COLO668 (cell line): Measurements from ENCODE around the gene RDH5.
A peak's percentile ranks its signal among the peaks of the same experiment; 100 is the strongest.

ENCODE experiments used
- DNase-seq: peaks from one replicate; lab custom pipeline; 2025; ENCODE audit not compliant: unreplicated experiment; lab: John Stamatoyannopoulos, UW

RDH5 gene, protein sequence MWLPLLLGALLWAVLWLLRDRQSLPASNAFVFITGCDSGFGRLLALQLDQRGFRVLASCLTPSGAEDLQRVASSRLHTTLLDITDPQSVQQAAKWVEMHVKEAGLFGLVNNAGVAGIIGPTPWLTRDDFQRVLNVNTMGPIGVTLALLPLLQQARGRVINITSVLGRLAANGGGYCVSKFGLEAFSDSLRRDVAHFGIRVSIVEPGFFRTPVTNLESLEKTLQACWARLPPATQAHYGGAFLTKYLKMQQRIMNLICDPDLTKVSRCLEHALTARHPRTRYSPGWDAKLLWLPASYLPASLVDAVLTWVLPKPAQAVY

DNA sequence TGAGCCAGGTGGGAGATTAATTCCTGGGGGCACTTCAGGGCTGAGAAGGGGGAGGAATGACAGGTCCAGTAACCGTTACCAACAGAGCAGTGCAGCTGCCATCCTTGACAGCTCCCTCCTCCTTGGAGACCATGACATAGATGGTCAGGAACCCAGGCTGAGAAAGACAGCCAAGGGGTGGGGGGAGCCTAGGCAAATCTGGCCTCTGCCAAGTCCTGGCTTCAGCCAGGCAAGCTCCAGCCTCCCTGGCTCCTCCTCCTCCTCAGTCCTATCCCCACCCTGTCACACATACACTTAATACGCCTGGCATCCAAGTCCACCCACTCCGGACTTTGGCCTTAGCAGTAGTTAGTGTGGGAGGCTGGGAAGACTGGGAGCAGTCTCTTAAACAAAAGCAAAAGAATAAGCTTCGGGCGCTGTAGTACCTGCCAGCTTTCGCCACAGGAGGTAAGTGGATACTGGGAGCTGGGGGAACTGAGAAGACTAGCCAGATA, at the start of gene RDH5:
TSS of gene RDH5 (plus strand) at position 323 of the 494 bp plus-strand sequence. CDS start 792 bp downstream, outside the sequence.
- no peak for DNase-seq

DNA sequence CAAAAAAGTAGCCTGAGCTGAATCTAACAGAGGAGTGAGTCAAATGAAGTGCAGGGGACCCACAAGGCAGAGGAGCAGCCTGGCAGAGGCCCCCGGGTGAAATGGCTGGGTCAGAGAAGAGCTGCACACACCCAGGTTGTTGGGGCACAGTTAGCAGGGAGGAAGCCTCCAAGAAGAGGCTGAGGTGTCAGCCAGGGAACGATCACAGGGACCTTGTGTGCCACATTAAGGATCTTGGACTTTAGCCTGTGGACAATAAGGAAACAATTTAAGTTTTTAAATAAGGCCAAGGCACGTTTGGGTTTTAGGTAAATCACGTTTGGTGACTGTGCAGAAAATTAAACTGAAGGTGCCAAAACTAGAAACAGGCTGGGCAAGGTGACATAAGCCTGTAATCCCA, 48.4 kb upstream of the RDH5 start:
- no peak for DNase-seq

DNA sequence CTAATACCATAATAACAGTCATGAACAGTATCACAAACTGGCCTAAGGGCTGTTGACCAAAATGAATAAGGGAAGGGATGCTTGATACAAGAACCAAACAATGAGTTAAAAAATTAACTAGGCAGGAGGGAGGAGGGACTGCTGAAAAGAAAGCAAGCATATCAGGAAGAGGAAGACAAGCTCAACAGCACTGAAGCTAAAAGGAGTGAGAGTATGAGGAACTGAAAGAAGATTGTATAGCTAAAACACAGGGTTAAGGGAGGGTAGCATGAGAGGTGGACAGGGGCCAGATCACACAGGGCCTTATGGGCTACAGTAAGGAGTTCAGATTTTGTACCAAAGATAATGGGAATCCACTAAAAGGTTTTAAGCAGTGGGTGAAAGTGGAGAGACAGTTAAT, 46.6 kb upstream of the RDH5 start:
- DNase-seq, result no peak

DNA sequence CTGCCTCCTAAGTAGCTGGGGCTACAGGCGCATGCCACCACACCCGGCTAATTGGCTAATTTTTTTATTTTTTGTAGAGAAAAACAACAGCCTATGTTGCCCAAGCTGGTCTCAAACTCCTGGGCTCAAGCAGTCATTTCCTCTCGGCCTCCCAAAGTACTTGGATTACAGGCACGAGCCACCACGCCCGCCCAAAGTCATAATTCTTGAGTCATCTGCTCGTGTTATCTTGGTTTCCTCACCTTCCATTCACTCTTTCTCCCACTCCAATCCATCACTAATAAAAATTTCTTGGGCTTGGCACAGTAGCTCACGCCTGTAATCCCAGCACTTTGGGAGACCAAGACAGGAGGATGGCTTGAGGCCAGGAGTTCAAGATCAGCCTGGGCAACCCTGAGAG, 44.5 kb upstream of the RDH5 start:
- no peak for DNase-seq

DNA sequence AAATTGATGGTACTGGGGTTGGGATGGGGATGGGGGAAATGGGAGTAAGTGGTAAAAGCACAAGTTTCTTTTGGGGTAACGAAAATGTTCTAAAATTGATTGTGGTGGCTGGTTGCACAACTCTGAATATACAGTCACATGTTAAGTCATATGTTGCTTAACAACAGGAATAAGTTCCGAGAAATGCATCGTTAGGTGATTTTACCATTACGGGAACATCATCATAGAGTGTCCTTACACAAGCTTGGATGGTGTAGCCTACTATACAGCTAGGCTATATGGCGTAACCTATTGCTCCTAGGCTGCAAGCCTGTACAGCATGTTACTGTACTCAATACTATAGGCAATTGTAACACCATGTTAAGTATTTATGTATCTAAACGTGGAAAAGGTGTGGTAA, 43.5 kb upstream of the RDH5 start:
- no peak for DNase-seq

DNA sequence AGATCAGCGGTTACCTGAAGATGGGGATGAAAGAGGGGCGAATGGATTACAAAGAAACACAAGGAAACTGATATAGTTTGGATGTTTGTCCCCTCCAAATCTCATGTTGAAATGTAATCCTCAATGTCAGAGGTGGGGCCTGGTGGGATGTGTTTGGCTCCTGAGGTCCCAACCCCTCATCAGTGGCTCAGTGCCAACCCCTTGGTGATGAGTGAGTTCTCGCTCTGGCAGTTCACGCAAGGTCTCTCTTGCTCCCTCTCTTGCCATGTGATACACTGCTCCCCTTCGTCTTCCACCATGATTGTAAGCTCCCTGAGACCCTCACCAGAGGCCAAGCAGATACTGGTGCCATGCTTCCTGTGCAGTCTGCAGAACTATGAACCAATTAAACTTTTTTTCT, 40.5 kb upstream of the RDH5 start:
- no peak for DNase-seq

DNA sequence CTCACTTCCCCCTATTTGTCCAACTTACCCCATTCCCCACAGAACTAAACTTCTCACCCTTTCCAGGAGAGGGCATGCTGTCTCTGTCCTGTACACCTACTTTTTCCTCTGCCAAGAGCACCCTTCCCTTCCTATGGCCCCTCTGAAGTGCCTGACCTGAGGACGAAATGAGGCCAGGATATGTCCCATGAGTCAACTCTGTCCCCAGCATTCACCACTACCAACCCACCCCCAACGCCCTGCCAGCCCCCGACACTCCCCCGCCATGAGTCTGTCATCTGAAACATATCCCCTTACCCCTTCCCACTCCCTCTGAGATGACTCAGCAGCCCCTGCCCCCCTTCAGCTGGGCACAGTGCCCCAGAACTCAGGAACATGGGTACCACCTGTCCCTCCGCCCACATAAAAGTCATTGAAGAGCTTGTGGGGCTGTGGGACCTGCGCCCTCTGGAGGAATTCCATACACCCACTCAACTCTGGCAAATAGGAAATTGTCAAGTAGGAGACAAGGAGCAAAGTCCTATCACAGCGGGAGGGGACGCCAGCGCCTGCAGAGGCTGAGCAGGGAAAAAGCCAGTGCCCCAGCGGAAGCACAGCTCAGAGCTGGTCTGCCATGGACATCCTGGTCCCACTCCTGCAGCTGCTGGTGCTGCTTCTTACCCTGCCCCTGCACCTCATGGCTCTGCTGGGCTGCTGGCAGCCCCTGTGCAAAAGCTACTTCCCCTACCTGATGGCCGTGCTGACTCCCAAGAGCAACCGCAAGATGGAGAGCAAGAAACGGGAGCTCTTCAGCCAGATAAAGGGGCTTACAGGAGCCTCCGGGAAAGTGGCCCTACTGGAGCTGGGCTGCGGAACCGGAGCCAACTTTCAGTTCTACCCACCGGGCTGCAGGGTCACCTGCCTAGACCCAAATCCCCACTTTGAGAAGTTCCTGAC, 38.8 kb upstream of the RDH5 start:
- DNase-seq, result peak; percentile 24

DNA sequence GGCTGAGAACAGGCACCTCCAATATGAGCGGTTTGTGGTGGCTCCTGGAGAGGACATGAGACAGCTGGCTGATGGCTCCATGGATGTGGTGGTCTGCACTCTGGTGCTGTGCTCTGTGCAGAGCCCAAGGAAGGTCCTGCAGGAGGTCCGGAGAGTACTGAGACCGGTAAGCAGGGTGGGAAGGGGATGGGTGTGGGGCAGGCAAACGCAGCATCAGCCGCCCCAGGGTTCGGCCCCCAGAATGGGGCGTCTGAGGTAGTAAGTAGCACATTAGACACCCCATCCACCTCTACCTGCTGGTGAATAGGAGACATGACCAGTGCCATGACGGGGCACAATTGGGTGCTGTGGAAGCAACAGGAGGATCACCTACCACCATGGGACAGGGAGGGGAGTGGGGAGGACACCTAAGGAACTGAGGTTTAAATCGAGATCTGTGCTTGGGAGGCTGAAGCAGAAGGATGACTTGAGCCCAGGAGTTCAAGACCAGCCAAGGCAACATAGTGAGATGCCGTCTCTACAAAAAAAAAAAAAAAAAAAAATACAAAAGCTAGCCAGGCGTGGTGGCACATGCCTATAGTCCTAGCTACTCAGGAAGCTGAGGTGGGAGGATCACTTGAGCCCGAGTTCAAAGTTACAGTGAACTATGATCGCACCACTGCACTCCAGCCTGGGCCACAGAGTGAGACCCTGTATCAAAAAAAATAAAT, 38.0 kb upstream of the RDH5 start:
- no peak for DNase-seq

DNA sequence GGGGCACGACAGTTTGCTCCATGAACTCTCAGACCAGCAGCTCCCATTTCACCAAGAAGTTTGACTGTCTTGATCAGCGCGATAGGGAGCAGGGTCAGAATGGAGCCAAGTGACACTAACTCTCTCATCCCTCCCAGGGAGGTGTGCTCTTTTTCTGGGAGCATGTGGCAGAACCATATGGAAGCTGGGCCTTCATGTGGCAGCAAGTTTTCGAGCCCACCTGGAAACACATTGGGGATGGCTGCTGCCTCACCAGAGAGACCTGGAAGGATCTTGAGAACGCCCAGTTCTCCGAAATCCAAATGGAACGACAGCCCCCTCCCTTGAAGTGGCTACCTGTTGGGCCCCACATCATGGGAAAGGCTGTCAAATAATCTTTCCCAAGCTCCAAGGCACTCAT, 36.5 kb upstream of the RDH5 start:
- DNase-seq, result no peak

DNA sequence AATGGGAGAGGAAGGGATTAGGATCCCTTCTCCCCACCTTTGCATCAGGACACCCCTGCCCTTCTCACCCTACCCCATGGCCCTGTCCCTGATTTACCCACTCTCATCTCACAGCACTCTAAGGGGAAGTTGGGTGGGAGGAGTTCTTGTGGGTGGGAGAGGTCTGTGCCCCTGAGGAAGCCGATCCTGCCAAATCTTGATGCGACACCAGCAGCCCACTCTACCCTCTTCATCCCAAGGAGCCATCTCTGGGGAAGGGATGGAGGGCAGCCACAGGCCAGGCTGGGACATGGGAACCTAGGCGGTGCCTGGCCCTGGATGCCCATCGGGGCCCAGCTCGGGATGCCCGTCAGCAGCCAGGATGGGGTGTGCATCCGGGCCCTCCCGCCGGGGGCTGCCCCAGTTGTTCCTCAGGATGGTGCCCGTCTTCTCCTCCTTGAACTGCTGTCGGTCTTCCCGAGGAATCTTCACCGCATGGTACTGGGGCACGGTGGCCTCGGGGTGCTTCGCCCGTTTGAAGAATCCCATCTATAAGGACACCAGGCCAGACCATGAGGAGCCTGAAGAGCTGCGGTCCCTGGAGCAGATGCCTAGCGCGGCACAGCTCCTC, 35.3 kb upstream of the RDH5 start:
- no peak for DNase-seq

DNA sequence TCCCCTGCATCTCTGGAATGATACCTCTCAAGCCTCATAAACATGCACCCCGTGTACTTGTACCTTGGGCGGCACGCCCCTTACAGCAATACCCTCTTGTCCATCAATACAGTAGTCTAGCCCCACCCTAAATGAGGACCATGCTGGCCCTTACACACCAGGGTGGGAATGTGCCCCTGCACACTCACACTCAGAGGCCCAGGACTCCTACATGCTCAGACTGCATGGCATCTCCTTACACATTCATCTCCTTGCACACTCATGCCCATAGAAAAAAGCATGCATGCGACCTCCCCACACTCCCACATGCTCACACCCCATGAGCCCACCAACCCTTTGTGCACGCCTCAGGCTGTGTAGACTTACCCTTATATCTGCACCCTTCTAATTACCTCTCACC, 34.5 kb upstream of the RDH5 start:
- DNase-seq, result no peak

DNA sequence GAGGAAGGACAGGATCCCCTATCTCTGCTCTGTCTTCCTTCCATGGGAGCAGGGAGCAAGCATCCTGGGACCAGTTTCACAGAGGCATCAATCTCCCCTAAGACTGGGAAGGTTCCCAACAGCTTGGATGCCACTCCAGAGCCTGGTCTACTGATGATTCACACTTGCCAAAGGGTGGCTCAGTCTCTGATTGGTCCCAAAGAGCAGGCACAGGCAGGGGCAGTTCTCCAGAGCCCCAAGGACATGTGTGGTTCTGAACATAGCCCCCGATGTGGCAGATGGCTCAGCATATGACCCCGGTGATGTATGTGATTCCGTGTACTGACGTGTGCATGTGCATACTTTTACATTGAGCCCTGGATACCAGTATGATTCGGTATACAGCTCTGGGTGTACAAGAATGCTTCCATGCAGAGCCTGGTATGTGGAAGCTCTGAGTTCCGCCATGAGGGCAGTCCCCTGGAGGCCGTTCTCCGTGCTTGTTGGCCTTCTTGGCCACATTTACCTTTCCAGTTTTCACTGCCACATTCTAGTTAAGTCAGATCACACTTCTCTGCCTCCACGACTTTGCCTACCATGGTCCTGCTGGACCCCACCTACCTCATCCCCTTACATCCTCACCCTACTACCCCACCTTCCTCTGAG, 33.7 kb upstream of the RDH5 start:
- no peak for DNase-seq

DNA sequence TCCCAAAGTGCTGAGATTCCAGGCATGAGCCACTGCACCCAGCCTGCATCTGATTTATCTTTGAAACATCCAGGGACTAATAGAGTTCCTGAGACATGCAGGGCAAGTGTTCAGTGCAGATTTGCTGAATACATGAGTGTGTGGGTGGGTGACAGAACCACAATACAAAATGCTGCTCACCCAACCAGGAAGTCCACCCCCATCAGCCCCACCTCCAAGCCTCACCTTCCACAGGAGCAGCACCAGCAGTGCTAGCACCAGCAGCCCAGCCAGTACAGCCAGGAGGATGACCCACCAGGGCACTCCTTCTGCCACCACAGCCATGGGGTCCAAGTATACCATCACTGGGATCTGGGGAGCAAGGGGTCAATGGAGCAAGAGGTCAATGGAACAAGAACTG, 32.4 kb upstream of the RDH5 start:
- no peak for DNase-seq

DNA sequence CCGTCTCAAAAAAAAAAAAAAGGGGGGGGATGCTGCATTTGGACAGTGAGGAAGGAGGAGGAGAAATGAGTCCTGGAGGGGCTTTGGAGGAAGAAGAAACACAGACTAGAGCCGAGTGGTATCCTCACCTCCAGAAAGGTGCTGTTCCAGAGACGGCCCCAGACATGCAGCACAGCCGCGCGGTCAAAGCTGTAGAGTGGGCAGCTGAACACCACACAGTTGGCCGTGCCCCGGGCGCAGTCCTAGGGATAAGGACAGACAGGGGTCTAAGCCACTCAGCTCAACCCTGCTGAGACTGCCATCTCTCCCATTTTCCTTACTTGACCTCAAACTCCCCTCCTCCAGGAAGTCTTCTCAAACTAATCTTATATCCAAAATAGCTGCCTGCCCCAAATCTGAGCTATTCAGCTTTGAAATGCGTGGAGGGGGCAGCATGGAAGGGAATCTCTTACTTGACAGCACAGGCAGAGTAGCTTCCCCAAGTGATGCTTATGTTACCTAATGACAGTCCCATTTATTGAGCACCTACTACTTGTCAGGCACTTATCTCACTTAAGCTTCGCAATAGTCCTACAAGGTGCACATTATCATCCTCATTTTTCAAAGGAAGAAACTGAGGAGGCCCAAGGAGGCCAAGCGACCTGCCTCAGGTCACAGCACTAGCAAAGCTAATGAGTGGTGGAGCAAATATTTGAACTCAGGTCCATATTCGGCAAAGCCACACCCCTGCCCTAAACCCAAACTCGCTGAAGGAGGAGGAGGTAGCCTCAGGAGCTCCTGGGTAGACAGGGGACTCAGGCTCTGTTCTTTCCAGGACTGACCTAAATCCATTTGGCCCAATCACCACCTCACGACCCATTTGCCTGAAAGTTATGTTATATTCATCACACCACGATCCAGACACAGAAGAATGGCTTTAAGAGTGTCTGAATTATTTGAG, 31.2 kb upstream of the RDH5 start:
- no peak for DNase-seq

DNA sequence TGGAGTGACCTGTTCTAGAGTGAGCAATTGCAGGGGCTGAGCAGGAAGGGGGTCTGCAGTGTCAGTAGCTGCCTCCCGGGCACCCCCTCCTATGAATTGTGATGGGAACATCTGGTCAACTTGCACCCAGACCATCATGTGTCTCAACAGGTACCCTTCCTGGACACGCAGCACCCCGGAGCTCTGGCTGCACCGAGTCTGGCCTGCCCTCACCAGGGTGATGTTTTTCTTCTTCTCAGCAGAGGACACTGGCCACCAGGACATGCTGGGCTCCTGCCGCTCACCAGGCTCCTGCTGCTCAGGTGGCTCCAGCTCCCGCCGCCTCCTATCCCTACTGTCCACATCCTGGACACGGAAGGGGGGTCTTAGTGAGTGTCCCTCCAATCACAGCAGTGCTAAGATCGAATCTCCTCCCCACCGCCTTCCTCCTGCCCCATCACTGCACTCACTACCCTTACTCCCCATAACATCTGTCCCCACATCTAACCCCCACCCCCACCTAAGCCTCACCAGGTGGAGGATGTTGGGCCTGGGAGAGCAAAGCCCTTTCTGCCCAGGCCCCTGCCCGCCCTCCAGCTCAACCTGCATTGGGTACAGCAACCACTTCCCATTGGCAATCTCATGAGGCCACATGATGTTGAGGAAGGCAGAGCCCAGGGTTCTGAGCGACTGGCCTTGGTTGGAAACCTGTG, 27.4 kb upstream of the RDH5 start:
- no peak for DNase-seq

DNA sequence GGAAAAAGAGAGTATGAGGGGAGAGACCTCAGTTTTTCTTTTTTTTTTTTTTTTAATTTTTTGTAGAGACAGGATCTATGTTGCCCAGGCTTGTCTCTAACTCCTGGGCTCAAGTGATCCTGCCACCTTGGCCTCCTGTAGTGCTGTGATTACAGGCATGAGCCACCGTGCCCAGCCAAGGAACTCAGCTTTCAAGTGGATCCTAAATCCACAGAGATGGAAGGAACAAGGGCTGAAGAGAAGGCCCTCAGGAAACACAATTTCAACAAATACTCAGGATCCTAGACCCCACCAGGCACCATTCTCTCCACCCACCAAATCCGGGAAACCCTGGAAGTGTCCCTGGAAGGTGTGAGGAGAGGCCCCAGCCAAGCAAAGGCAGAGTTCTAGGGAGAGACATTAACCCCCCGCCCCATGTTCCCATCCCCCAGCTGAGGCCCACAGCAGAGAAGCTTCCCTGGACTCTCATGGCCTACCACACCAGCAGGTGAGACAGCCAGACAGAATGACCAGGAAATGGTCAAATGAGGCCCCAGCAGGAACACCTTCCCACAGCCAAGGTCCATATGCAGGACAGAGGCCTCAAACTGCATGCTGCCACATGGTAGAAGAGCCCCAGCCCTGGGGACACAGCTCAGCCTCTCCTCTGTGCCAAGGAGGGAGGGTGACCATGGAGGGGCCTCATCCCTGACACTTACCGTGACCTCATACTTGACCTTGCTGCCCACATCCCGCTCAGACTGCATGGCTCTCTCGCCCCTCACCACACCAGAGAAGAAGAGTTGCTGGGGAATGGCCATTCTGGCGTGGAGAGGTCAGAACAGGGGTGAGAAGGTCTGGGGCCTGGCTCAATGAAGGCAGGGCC, 26.6 kb upstream of the RDH5 start:
- DNase-seq, result no peak

DNA sequence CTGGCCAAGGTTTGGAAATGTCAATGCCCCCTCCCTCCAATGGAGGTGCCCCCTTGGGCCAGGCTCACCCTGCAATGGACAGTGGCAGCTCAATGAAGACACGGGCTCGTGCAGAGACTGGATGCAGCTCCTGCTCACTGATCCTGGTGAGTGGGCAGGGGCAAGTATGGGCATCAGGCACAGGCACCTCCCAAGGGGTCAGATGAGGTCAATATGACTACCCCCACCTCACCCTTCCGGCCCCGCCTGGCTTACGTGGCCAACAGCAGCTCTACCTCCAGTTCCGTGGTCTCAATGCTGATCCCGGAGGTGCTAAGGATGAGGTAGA, 26.0 kb upstream of the RDH5 start:
- no peak for DNase-seq

DNA sequence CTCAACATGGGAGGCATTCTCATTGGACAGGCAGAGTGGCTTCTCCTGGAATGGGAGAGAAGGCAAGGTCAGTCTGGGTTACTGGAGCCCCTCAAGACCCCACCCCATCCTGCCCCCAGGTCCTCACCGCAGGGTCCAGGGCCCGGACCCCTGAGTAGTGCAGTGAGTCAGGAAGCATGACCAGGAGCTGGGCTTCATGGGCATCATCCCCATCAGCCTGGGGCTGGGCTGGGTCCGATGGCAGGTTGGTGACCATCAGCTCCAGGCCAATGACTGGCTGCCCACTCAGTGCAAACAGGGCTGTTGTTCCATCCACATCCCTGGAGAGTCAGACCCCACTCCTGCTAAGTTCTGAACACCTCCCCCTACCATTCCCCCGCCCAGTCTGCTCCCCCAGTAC, 25.5 kb upstream of the RDH5 start:
- DNase-seq, result no peak
